PC-9 (cell line): ENCODE measurements around the gene RUNX2. TPM values are rescaled to one million over a fixed set of nuclear protein-coding genes. Genes with fewer than 3 reads are reported as not detected.
A peak's percentile ranks its signal among the peaks of the same experiment; 100 is the strongest.

Experiments used
- BruUV-seq: library from RNA; stranded (reverse); fragments of 400-500 nt; replicated peaks from 2 replicates; lab custom pipeline; 2021; lab: Mats Ljungman, UMichigan
- CTCF ChIA-PET: fragments of 300-600 bp; sonication (Branson Sonifier 250); formaldehyde crosslinking; loops from one replicate; lab custom pipeline; 2022; ENCODE audit warnings: antibody characterized with exemption; lab: Charles Lee
- POLR2A ChIA-PET: fragments of 300-600 bp; sonication (Branson Sonifier 250); formaldehyde crosslinking; loops from one replicate; lab custom pipeline; 2022; ENCODE audit warnings: antibody characterized with exemption; ENCODE audit not compliant: unreplicated experiment; lab: Charles Lee
- DNase-seq, 2 experiments: peaks; one replicate each; pipeline versions ENCODE4 v3.0.0 to v3.0.0-alpha.2; 2015 to 2022; ENCODE audit warnings: mixed read lengths in 1 of 2
- H2AFZ ChIP-seq: fragments of 200-600 bp; sonication (generic); 2 replicates; pipeline ENCODE4 v1.8.1; 2017; ENCODE audit warnings: antibody characterized with exemption
- H3F3A ChIP-seq: fragments of 200-600 bp; sonication (generic); 2 replicates; pipeline ENCODE4 v1.8.1; 2017; ENCODE audit warnings: antibody characterized with exemption, mild to moderate bottlenecking, low read depth; ENCODE audit not compliant: insufficient read depth
- H3K27ac ChIP-seq: fragments of 200-600 bp; sonication (generic); 2 replicates; pipeline ENCODE4 v1.6.1; 2016; ENCODE audit warnings: mixed run types
- H3K27me3 ChIP-seq: fragments of 200-600 bp; sonication (generic); 2 replicates; pipeline ENCODE4 v1.6.1; 2016; ENCODE audit warnings: low read depth, mixed run types; ENCODE audit not compliant: insufficient read depth
- H3K36me3 ChIP-seq: fragments of 200-600 bp; sonication (generic); 2 replicates; pipeline ENCODE4 v1.6.1; 2016; ENCODE audit warnings: low read depth, mixed run types
- H3K4me1 ChIP-seq: fragments of 200-600 bp; sonication (generic); replicated peaks from 2 replicates; pipeline ENCODE4 v1.6.1; 2016; ENCODE audit warnings: mixed run types; ENCODE audit not compliant: insufficient read depth
- H3K4me2 ChIP-seq: fragments of 200-600 bp; sonication (generic); 2 replicates; pipeline ENCODE4 v1.6.1; 2017; ENCODE audit warnings: mixed run types
- H3K4me3 ChIP-seq: fragments of 200-600 bp; sonication (generic); 2 replicates; pipeline ENCODE4 v1.6.1; 2016; ENCODE audit warnings: mixed run types
- H3K79me2 ChIP-seq: fragments of 200-600 bp; sonication (generic); 2 replicates; pipeline ENCODE4 v1.6.1; 2017; ENCODE audit warnings: low read depth, mixed run types
- H3K9me2 ChIP-seq: fragments of 200-600 bp; sonication (generic); 2 replicates; pipeline ENCODE4 v1.8.1; 2017; ENCODE audit warnings: mild to moderate bottlenecking; ENCODE audit not compliant: insufficient read depth
- H3K9me3 ChIP-seq: fragments of 200-600 bp; sonication (generic); 2 replicates; pipeline ENCODE4 v1.8.1; 2016; ENCODE audit warnings: low read depth; ENCODE audit not compliant: insufficient read depth
- H4K20me1 ChIP-seq: fragments of 200-600 bp; sonication (generic); 2 replicates; pipeline ENCODE4 v1.8.1; 2017; ENCODE audit not compliant: insufficient read depth
- CTCF ChIP-seq: fragments of 200-600 bp; sonication (generic); conservative IDR thresholded peaks from 2 replicates; pipeline ENCODE4 v1.6.1; 2017; ENCODE audit warnings: mixed run types, antibody characterized with exemption, mild to moderate bottlenecking, moderate library complexity
- EZH2 ChIP-seq: fragments of 200-600 bp; sonication (generic); IDR thresholded peaks from 2 replicates; pipeline ENCODE4 v1.8.0; 2017; ENCODE audit warnings: antibody characterized with exemption, low read depth
- intact Hi-C: fragments of 100-400 bp; cut with micrococcal nuclease; formaldehyde crosslinking; loops from one replicate; pipeline ENCODE4 v1.10.0; 2022; ENCODE audit not compliant: unreplicated experiment
- total RNA-seq: library from RNA; stranded (reverse); gene quantifications from 2 replicates; pipeline ENCODE4 v1.2.3, GENCODE V29; 2021

Gene RUNX2
- total RNA-seq, 1 experiment from 2014 or later: 12.5 TPM

- ChIA-PET POLR2A (interaction anchor here (0.6 kb wide), 1 partner anchor 125 kb away, joined by 5 read pairs; no protein-coding TSS in a partner anchor), CTCF (no interaction called here)
- Histone ChIP-seq H2AFZ (no peak overlapping the region), H3K4me3 (no peak overlapping the region), H3K4me2 (no peak overlapping the region), H4K20me1 (no peaks in the 10 kb centered on the region), H3K9me2 (no peaks in the 10 kb centered on the region), H3K27me3 (no peaks in the 10 kb centered on the region), H3K79me2 (no peaks in the 10 kb centered on the region), H3F3A (no peaks in the 10 kb centered on the region), H3K27ac (no peak overlapping the region), H3K4me1 (peaks cover 13% of the 10 kb centered on the region), H3K36me3 (no peaks in the 10 kb centered on the region), H3K9me3 (no peaks in the 10 kb centered on the region)
- peak; percentile 37 to 61 for DNase-seq
- intact Hi-C loops: no loop called here
- BruUV-seq: no TSS peak
- TF ChIP-seq EZH2 (no peak), CTCF (no peak)
Measured at GRCh38 chr6:45690846-45691245, 362.7 kb downstream of the RUNX2 start.

DNA sequence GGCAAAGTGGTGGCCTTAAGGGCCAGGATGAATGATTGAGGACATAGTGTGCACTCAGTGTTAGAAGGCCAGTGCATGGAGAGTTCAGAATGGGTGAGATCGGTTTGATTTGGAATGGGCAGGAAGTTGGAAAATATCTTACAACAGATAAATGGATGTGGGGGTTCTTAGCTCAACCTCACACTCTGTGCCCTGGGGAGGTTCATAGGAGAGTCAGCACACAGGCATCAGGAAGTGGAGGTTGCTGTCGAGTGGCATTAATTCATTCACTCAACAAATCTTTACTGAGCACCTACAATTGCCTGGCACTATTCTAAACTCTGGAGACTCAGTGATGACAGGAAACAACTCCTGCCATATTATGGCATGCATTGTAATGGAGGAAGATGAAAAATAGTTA lies 363.3 kb downstream of the RUNX2 start:
- intact Hi-C loops: no loop called here
- DNase-seq: no peak
- CTCF ChIA-PET: no interaction called here
- no peaks in the 10 kb centered on the region for H3K9me3 ChIP-seq
- H3K9me2 ChIP-seq: no peaks in the 10 kb centered on the region
- peaks cover 14% of the 10 kb centered on the region for H3K4me1 ChIP-seq
- no peak overlapping the region for H2AFZ ChIP-seq
- no TSS peak for BruUV-seq
- H3K79me2 ChIP-seq: no peaks in the 10 kb centered on the region
- H3K36me3 ChIP-seq: no peaks in the 10 kb centered on the region
- no peak overlapping the region for H3K27ac ChIP-seq
- H3K4me3 ChIP-seq: no peak overlapping the region
- no peak overlapping the region for H3K4me2 ChIP-seq
- POLR2A ChIA-PET: no interaction called here
- H4K20me1 ChIP-seq: no peaks in the 10 kb centered on the region
- no peaks in the 10 kb centered on the region for H3K27me3 ChIP-seq
- no peak for TF ChIP-seq CTCF
- no peak for TF ChIP-seq EZH2
- H3F3A ChIP-seq: no peaks in the 10 kb centered on the region

DNA sequence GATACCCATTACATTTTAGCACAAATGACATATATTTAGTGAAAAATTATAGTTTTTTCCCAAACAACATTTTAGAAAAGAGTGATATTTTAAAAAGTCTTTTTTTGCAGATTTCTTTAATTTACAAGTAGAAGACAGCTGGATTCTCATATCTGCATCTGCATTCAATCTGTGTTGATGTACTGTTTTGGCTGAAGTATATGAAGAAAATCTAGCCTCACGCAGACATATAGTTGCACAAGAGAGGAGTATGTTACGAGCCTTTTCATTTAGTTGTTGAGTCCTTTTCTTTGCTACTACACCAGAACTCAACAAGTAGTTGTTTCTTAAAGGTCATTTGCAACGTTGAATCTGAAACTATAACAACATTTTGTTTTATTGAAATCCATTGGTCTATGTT lies 363.9 kb downstream of the RUNX2 start:
- Histone ChIP-seq H3K27me3 (no peaks in the 10 kb centered on the region), H3K4me2 (no peak overlapping the region), H3K4me1 (peaks cover 20% of the 10 kb centered on the region), H3K9me3 (no peaks in the 10 kb centered on the region), H4K20me1 (no peaks in the 10 kb centered on the region), H3K9me2 (no peaks in the 10 kb centered on the region), H3K79me2 (no peaks in the 10 kb centered on the region), H3K27ac (no peak overlapping the region), H3K4me3 (no peak overlapping the region), H3K36me3 (no peaks in the 10 kb centered on the region), H3F3A (no peaks in the 10 kb centered on the region), H2AFZ (no peak overlapping the region)
- BruUV-seq: no TSS peak
- no peak for TF ChIP-seq CTCF
- TF ChIP-seq EZH2: no peak
- ChIA-PET POLR2A (no interaction called here), CTCF (no interaction called here)
- no peak for DNase-seq
- intact Hi-C loops: no loop called here
